Osteoblast (primary cell): ENCODE data around the gene TAAR5. TPM values are rescaled to one million over a fixed set of nuclear protein-coding genes. Genes with fewer than 3 reads are reported as not detected.

Experiments
- DNase-seq: peaks from one replicate; pipeline ENCODE4 v3.0.0; 2011; ENCODE audit warnings: low spot score, mixed read lengths; ENCODE audit not compliant: insufficient read length; ENCODE audit errors: missing footprints
- H2AFZ ChIP-seq: 2 replicates; pipeline ENCODE4 v1.6.0; 2011; ENCODE audit warnings: mild to moderate bottlenecking, low read length
- H3K27ac ChIP-seq: 2 replicates; pipeline ENCODE4 v1.5.1; 2011; ENCODE audit warnings: mild to moderate bottlenecking, low read depth, low read length, moderate library complexity
- H3K27me3 ChIP-seq: 2 replicates; pipeline ENCODE4 v1.6.0; 2012; ENCODE audit warnings: mild to moderate bottlenecking, control low read depth, inconsistent platforms, low read length, moderate library complexity; ENCODE audit not compliant: insufficient read depth
- H3K36me3 ChIP-seq: 2 replicates; pipeline ENCODE4 v1.5.1; 2011; ENCODE audit warnings: mild to moderate bottlenecking, low read length, control low read depth, moderate library complexity; ENCODE audit not compliant: insufficient read depth
- H3K4me1 ChIP-seq: 2 replicates; pipeline ENCODE4 v1.5.1; 2011; ENCODE audit warnings: mild to moderate bottlenecking, low read length, control low read depth, moderate library complexity; ENCODE audit not compliant: insufficient read depth
- H3K4me2 ChIP-seq: 2 replicates; pipeline ENCODE4 v1.6.0; 2011; ENCODE audit warnings: mild to moderate bottlenecking, low read length; ENCODE audit not compliant: insufficient read depth
- H3K4me3 ChIP-seq: fragments of 200-600 bp; sonication (generic); 3 replicates; pipeline ENCODE4 v1.5.1; 2012; ENCODE audit warnings: mild to moderate bottlenecking, low read length, inconsistent platforms; ENCODE audit not compliant: insufficient read depth
- H3K79me2 ChIP-seq: 2 replicates; pipeline ENCODE4 v1.6.0; 2012; ENCODE audit warnings: mild to moderate bottlenecking, low read length, control low read depth, inconsistent platforms; ENCODE audit not compliant: insufficient read depth
- H3K9me3 ChIP-seq: 2 replicates; pipeline ENCODE4 v1.5.1; 2011; ENCODE audit warnings: low read depth, low read length, control low read depth
- H4K20me1 ChIP-seq: 2 replicates; pipeline ENCODE4 v1.6.0; 2012; ENCODE audit warnings: mild to moderate bottlenecking, low read length, control low read depth; ENCODE audit not compliant: insufficient read depth
- total RNA-seq: library from RNA; depleted of rRNA; stranded (reverse); fragments of >200 nt; gene quantifications from 2 replicates; pipeline ENCODE4 v1.2.3, GENCODE V29; 2012
- TF ChIP-seq, protein P1 (sequence below): IDR thresholded peaks from 2 replicates; pipeline ENCODE4 v1.5.1; 2011; ENCODE audit warnings: mild to moderate bottlenecking, low read depth, low read length, moderate library complexity; ENCODE audit errors: extremely low read depth

The TAAR5 gene
- total RNA-seq, 1 donor, result not detected

DNA sequence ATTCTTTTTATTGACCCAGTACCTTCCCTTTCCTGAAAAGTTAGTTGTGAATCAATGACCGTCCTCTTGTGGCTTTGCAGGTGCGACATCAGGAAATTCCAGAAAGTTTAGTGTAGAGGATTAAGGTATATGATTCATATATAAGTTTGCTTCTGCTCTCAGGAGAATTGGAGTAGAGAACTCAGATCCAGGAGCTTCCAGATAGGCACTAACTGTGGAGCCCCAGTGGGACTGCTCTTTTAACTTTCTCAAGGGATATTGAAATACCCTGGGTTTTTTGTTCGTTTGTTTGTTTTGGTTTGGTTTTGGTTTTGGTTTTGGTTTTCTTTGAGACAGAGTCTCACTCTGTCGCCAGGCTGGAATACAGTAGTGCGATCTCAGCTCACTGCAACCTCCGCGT, 25.0 kb upstream of the TAAR5 start:
- no peaks in the 10 kb centered on the region for H4K20me1 ChIP-seq
- peaks cover 15% of the 10 kb centered on the region for H3K27me3 ChIP-seq
- TF ChIP-seq, protein P1, sequence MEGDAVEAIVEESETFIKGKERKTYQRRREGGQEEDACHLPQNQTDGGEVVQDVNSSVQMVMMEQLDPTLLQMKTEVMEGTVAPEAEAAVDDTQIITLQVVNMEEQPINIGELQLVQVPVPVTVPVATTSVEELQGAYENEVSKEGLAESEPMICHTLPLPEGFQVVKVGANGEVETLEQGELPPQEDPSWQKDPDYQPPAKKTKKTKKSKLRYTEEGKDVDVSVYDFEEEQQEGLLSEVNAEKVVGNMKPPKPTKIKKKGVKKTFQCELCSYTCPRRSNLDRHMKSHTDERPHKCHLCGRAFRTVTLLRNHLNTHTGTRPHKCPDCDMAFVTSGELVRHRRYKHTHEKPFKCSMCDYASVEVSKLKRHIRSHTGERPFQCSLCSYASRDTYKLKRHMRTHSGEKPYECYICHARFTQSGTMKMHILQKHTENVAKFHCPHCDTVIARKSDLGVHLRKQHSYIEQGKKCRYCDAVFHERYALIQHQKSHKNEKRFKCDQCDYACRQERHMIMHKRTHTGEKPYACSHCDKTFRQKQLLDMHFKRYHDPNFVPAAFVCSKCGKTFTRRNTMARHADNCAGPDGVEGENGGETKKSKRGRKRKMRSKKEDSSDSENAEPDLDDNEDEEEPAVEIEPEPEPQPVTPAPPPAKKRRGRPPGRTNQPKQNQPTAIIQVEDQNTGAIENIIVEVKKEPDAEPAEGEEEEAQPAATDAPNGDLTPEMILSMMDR, result no peak
- no peaks in the 10 kb centered on the region for H3K9me3 ChIP-seq
- peak overlapping the region; percentile 38 for H3K4me2 ChIP-seq
- H2AFZ ChIP-seq, result no peak overlapping the region
- no peaks in the 10 kb centered on the region for H3K36me3 ChIP-seq
- no peak for DNase-seq
- peak overlapping the region; percentile 35 for H3K4me3 ChIP-seq
- no peak overlapping the region for H3K27ac ChIP-seq
- no peaks in the 10 kb centered on the region for H3K4me1 ChIP-seq
- no peaks in the 10 kb centered on the region for H3K79me2 ChIP-seq

DNA sequence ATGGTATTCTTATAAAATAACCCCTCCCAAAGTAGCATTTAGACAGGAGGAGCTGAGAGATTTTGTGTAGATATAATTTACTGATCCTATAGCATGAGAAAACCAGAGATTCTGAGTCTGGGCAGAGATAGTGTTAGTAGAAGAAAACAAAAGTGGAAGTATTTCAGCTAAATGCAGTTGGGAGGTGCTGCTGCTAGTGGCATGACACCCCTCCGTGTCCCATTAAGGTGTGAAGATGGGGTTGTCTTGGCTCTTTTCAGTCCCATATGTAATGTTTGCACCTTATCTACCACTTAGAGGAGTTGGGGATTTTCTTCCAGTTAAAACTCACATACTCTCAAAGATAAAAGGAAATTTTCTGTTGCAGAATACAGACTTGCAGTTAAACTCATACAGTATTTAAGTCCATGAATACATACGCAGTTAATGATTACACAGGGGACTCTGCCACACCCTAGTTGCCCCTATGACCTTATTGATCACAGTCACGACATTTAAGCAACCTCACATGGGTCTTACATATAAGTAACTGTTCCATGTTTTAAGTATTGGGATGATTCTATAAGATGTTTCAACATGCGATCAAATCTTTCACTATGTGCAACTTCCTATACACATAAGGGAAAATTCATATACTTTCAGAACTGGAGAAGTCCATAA, 23.0 kb upstream of the TAAR5 start:
- Histone ChIP-seq H3K36me3 (no peaks in the 10 kb centered on the region), H3K79me2 (no peaks in the 10 kb centered on the region), H3K4me3 (no peak overlapping the region), H3K27ac (no peak overlapping the region), H2AFZ (no peak overlapping the region), H3K27me3 (peaks cover 12% of the 10 kb centered on the region), H3K4me1 (no peaks in the 10 kb centered on the region), H4K20me1 (no peaks in the 10 kb centered on the region), H3K9me3 (no peaks in the 10 kb centered on the region), H3K4me2 (no peak overlapping the region)
- no peak for DNase-seq
- TF ChIP-seq, protein P1, result no peak

DNA sequence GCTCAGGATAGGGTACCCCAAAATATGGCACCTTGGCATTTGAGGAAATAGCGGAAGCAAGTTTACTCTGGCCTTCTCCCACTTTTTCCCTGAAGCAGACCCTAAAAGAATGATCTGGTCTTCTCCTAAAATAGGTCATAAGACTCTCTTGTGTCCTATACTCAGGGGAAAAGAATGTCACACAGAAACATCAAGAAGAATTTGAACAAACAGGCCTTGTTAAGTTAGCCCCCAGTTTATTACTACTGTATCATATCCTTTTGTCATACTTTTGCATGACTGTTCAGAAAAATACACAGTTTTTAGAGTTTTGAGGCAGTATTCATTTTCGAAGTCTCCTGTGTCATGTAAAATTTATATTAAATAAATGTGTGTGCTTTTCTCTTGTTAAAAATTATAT, 22.1 kb upstream of the TAAR5 start:
- H3K4me1 ChIP-seq, result no peaks in the 10 kb centered on the region
- no peaks in the 10 kb centered on the region for H3K79me2 ChIP-seq
- H2AFZ ChIP-seq, result no peak overlapping the region
- no peaks in the 10 kb centered on the region for H4K20me1 ChIP-seq
- H3K4me2 ChIP-seq, result no peak overlapping the region
- H3K27me3 ChIP-seq, result peaks cover 6% of the 10 kb centered on the region
- no peak for DNase-seq
- H3K36me3 ChIP-seq, result no peaks in the 10 kb centered on the region
- no peak overlapping the region for H3K27ac ChIP-seq
- no peaks in the 10 kb centered on the region for H3K9me3 ChIP-seq
- TF ChIP-seq, protein P1, result no peak
- H3K4me3 ChIP-seq, result no peak overlapping the region

DNA sequence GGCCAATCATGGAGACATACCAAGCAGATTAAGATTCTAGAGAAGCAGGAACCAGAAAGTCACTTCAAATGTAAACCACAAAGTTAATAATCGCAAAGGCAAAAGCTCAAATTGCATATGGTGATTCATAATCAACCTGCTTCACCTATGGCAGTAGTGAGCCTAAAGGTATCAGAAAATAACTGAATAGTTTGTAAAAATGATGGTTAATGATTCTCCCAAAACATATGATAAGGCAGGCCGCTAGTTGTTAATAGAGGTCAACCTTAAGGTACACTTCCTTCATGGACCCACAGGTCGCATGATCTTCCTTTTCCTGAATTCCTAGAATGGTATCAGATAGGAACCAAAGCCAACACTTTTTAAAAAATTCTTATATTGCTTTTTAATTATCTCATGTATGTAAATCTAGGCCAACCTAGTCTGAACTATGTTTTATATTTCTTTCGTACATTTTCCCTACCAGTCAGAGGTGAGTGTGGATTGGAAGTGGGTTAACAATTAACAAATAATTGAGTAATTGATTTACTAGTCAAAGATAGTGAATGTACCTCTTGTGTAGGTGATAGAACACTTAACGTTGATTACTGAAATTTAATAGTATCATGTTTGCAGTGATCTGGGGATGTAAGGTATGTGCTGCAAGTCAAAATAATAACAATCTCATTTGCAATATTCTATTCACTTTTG, 18.1 kb upstream of the TAAR5 start:
- H3K4me3 ChIP-seq, result no peak overlapping the region
- H3K27me3 ChIP-seq, result peaks cover 6% of the 10 kb centered on the region
- no peaks in the 10 kb centered on the region for H3K79me2 ChIP-seq
- no peak overlapping the region for H3K27ac ChIP-seq
- no peak overlapping the region for H3K4me2 ChIP-seq
- no peaks in the 10 kb centered on the region for H3K9me3 ChIP-seq
- H3K4me1 ChIP-seq, result no peaks in the 10 kb centered on the region
- no peak overlapping the region for H2AFZ ChIP-seq
- H4K20me1 ChIP-seq, result no peaks in the 10 kb centered on the region
- TF ChIP-seq, protein P1, result no peak
- peak; percentile 6 for DNase-seq
- no peaks in the 10 kb centered on the region for H3K36me3 ChIP-seq
